Stimulated activated CD8-positive, alpha-beta memory T cell treated with anti-CD3 and anti-CD28 coated beads, Interleukin-4, amount 100 ng/mL, for 4 hours (primary cell): ENCODE measurements around the gene BMP7.
"Not testable (repeated sequence)": the region's sequence is repeated elsewhere in the genome, so short reads cannot be mapped to it uniquely, and the experiment has no call there.

ENCODE experiments used
- DNase-seq, 2 donors: peaks; one replicate each; pipeline ENCODE4 v3.0.0-alpha.2; 2020; ENCODE audit warnings: low read depth in 2 of 2, low spot score in 1 of 2

The BMP7 gene

GRCh38 chr20:57267158-57267821 lies 849 bp upstream of the BMP7 start:
- no peak for DNase-seq

DNA sequence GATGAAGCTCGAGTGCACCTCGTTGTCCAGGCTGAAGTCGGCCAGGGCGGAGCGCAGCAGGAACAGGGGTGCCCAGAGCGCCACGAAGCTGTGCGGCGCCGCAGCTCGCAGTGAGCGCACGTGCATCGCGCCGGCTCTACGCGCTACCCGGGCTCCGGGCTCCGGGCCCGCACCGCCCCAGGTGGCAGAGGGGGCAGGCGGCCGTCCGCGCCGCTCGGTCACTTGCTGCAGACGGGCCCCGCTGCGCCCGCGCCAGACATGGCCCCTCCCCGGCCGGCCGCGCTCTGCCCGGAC lies 497 bp downstream of the BMP7 start:
- DNase-seq: no peak

DNA sequence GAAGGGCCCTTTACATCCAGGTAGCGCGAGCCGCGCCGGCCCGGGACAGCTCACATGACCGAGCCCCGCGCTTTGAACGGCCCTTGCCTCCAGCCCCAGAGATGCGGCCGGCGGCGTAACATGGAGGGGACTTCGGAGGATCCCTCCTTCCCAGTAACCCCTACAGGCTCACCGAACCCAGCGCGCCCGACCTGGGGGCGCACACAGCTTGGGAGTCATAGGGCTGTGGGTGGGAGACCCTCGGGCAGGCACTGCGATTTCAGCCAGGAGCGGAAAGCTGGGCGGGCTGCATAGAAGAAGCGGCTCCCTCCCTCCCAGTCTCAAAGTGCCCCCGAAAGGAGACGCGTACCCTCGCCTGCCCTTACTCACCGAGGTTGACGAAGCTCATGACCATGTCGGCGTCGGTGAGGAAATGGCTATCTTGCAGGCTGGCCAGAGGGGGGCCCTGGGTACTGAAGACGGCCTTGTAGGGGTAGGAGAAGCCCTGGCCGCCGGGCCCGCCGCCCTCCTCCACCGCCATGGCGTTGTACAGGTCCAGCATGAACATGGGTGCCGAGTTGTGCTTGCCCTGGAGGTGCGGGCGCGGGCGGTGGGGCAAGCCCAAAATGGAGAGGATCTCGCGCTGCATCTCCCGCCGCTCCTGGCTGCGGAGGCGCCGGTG lies 975 bp downstream of the BMP7 start:
- no peak for DNase-seq

GRCh38 chr20:57264908-57265335 lies 1.5 kb downstream of the BMP7 start:
- not testable (repeated sequence) for DNase-seq

DNA sequence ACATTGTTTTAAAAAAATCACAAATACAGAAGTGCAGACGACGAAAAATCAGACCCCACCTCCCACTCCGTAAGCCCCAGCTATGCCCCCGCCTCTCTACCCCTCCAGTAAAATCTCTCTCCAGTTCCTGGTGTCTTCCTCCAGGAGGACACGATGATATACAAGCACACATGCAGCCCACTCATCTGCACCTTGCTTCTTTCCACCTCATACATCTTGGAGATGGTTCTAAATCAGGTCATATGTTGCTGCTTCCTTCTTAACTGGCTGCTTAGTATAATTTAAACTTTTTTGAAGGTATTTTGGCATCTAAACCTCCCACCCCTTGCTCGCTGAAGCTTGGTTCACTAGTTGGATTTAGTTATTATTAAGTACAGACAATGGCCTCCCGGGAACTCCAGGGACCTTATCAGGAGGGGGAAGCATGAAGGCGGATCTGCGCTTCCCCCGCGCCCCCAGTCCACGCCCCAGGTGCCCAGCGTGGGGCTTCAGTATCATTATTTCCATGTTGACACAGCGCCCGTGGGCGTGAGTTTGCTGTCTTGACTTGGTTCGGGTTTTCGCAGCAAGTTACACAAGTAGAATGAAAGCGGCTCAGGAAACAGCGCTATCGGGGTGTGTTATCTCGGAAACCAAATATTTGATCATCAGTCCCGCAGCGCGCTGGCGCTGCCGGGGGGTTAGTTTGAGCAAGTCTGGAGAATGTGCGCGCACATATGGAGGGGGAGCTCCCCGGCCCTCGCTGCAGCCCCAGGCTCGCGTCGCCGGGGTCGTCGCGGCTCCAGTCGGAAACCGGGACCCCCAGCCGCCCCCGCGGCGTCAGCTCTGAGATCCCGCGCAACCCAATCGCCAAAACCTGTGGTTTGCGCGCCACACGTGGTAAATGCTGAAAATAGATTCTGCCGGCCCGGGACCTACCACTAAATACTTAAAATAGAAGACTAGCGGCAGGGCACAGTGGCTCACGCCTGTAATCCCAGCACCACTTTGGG lies 2.3 kb downstream of the BMP7 start:
- no peak for DNase-seq

DNA sequence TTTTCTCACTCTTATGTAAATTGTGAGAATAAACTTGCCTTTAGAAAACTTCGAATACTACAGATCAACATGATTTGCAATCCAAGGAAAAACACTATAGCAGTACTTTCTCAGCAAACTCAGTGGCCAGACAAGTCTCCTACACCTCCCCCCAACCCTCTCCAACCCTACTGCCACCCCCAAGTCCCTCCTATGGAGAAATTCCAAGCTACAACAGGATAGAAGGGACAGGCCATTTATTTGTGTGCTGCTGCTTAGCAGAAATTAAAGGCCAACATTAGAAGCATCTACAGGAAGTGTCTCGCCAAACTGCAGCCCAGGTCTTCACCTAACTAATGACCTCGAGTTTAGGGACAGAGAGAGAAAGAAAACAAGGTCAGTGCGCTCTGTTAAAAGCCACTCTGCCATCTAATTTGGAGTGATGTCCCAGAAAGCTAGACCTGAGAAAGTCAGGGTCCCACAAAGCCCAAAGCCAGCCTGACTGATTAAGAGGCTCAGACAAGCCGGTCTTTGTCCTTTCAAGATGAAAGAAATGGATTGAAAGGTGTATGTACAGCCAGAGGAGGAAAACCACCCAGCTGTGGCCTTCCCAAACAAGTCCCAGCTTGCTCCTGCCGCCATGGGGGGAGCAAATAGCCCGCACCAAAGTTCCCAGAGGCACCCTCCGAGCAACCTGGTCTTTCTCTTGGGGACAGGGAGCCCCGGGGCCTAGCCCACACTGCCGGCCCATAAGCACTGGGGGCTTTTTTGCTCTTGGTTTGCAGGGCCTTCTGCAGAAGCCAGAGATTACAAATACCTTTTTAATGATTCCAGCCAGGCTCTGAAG lies 3.4 kb downstream of the BMP7 start:
- no peak for DNase-seq

DNA sequence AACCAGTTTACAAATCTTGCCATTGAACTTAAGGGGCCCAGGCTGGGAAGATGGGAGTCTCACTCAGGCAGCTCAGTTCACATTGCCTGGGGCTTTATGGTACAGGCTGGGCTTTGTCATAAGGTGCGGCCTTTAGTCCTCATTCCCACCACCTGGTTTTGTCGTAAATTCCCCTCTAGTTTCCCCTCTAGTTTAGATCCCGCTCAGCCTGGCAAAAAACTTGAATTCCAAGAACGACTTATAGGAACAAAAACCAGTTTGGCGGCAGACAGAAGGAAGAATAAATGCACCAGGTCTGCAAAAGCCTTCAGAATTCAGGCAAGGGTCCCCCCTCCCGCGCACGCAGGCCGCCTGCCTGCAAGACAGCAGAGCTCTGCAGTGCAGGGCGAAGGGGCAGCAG lies 4.1 kb downstream of the BMP7 start:
- no peak for DNase-seq

- no peak for DNase-seq
These were observed 4.8 kb downstream of the BMP7 start for GRCh38 chr20:57261457-57262251.

GRCh38 chr20:57260934-57261333 lies 5.5 kb downstream of the BMP7 start:
- DNase-seq: no peak

GRCh38 chr20:57259938-57260921 lies 6.2 kb downstream of the BMP7 start:
- DNase-seq: no peak

- no peak for DNase-seq
These were observed 7.1 kb downstream of the BMP7 start for GRCh38 chr20:57259121-57259937.

- no peak for DNase-seq
These were observed 8.6 kb downstream of the BMP7 start for GRCh38 chr20:57257701-57258453.

- DNase-seq: no peak
These were observed 9.5 kb downstream of the BMP7 start for GRCh38 chr20:57256908-57257307.

DNA sequence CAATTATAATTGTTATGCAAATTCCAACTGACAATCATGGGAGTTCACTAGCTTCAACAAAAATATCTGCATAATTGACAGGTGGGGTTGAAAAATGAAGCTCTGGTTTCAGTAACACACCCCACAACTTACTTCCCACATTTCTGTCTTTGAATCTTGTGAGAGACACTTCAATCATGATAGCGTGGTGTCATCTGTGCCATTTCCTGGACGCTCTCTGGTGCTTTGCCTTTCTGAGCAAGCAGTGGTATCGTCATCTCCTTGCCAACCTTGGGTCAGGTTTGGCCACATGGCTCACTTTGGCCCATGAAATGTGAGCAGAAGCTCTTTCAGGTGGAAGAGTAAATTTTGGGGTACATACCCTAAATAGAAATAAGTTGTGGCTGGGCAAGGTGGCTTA lies 10.2 kb downstream of the BMP7 start:
- DNase-seq: no peak

- no peak for DNase-seq
These were observed 11.3 kb downstream of the BMP7 start for GRCh38 chr20:57255183-57255582.

DNA sequence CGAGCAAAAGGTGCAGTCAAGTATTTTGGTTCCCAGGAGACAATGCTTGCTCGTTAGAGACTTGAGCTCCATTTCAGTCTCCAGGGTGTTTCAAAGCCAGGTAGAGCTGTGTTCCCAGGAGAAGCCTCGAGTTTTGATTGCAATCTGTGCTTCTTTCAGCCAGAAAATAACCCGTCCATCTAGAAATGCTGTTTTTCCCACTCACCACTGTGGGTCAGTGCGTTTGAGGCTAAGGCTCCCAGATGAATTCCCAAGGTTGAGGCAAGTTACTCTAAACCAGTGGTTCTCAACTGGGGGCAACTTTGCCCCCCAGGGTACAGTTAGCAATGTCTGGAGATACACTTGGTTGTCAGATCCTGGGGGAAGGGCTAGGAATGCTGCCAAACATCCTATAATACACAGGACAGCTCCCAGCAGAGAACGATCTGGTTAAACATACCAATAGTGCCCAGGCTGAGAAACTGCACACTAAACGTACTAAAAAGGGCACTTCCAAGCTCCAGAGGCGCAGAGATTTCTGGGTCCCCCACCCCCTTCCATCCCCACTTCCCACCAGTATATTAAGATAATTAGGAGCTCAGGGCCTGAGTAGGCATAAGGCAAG lies 13.8 kb downstream of the BMP7 start:
- DNase-seq: no peak

DNA sequence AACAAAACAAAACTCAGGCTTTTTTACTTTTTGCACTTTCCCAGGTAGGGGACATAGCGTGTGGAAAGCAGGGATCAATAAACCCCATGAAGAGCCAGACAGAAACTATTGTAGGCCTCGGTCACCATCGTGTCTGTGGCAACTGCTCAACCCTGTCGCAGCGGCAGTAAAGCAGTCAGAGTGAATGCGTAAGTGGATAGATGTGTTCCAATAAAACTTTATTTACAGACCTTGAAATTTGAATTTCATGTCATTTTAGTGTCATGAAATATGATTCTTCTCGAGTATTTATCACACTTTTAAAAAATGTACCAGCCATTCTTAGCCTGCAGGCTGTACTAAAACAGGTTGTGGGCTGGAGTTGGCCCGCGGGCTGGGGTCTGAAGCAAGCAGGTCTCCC lies 14.5 kb downstream of the BMP7 start:
- DNase-seq: no peak
